ENCODE measurements around the gene TGFBI.

TGFBI gene

DNA sequence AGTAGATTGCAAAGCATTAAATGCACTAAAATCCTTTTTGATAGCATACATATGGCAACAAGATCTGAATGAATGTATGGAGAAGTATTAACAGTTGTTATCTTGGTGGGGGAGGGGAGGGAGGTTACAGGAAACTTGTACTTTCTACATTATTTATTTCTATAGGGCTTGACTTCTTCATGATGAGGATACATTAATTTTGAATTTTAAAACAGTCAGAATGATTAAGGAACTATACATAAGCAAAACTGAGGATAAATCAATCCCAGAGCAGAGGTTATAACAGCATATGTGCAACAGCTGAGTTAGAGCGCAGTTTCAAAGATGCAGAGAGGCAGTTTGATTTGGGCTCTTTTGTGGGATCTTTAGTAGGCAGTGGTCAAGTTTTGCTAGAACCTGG, 80.0 kb downstream of the TGFBI start:
- no peaks in the 10 kb centered on the region for H3K36me3 ChIP-seq (ENCODE audit: low read length)

DNA sequence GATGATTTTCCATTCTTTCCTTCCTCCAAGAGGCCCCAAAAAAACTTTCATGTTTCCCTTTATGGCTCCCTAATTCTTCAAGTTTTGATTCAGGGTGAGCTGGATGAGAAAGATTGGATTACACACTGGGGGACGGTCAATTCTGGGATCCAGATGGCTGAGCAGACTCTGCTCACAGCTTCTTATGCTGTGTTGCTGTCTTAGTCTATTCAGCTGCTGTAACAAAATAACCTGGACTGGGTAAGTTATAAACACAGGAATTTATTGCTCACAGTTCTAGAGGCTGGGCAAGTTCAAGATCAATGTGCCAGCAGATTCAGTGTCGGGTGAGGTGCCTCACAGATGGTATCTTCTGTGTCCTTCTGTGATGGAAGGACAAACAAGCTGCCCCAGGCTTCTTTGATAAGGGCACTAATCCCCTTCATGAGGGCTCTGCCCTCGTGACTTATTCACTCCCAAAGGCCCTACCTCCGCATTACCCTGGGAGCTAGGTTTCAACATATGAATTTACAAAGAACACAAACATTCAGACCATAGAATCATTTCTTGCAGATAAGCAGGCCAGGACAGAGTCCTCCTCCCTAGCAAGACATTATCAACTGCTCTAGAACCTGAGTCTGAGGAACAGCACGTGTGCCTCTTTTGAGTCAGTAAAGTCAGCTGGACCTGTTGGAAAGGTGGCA, 80.8 kb downstream of the TGFBI start:
- Histone ChIP-seq H3K27me3 (ENCODE audit: low read length) (no peaks in the 10 kb centered on the region), H3K9me2 (replicated peaks; ENCODE audit: insufficient read depth, low read length) (no peaks in the 10 kb centered on the region), H2AFZ (ENCODE audit: low read depth, low read length, severe bottlenecking) (no peak overlapping the region), H3K27ac (ENCODE audit: low read depth, low read length) (no peak overlapping the region), H3K9ac (ENCODE audit: low read length) (no peak overlapping the region), H3K36me3 (ENCODE audit: low read length) (no peaks in the 10 kb centered on the region), H3K79me2 (ENCODE audit: insufficient read depth, low read length) (no peaks in the 10 kb centered on the region), H4K20me1 (ENCODE audit: low read depth, low read length) (no peaks in the 10 kb centered on the region), H3K4me2 (ENCODE audit: low read depth, low read length, poor library complexity, severe bottlenecking) (no peak overlapping the region), H3K9me3 (ENCODE audit: insufficient read depth, low read length) (no peaks in the 10 kb centered on the region), H3K4me3 (ENCODE audit: insufficient read depth, low read length, poor library complexity, severe bottlenecking) (no peak overlapping the region), H3F3A (ENCODE audit: insufficient read depth) (no peaks in the 10 kb centered on the region)
- TF ChIP-seq EZH2phosphoT487 (conservative IDR thresholded peaks at IDR 0.05; ENCODE audit: low read length), result no peak
- TF ChIP-seq, protein P1, sequence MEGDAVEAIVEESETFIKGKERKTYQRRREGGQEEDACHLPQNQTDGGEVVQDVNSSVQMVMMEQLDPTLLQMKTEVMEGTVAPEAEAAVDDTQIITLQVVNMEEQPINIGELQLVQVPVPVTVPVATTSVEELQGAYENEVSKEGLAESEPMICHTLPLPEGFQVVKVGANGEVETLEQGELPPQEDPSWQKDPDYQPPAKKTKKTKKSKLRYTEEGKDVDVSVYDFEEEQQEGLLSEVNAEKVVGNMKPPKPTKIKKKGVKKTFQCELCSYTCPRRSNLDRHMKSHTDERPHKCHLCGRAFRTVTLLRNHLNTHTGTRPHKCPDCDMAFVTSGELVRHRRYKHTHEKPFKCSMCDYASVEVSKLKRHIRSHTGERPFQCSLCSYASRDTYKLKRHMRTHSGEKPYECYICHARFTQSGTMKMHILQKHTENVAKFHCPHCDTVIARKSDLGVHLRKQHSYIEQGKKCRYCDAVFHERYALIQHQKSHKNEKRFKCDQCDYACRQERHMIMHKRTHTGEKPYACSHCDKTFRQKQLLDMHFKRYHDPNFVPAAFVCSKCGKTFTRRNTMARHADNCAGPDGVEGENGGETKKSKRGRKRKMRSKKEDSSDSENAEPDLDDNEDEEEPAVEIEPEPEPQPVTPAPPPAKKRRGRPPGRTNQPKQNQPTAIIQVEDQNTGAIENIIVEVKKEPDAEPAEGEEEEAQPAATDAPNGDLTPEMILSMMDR (IDR thresholded peaks at IDR 0.05; ENCODE audit: insufficient read depth, low read length, poor library complexity, severe bottlenecking), result no peak

More for the DNA sequence above, 80.0 kb downstream of the TGFBI start:
- no peak for TF ChIP-seq EZH2phosphoT487 (conservative IDR thresholded peaks at IDR 0.05; ENCODE audit: low read length)
- TF ChIP-seq, protein P1 (IDR thresholded peaks at IDR 0.05; ENCODE audit: insufficient read depth, low read length, poor library complexity, severe bottlenecking), result no peak
- Histone ChIP-seq H3K79me2 (ENCODE audit: insufficient read depth, low read length) (no peaks in the 10 kb centered on the region), H3K9me3 (ENCODE audit: insufficient read depth, low read length) (no peaks in the 10 kb centered on the region), H3K4me3 (ENCODE audit: insufficient read depth, low read length, poor library complexity, severe bottlenecking) (no peak overlapping the region), H3K4me2 (ENCODE audit: low read depth, low read length, poor library complexity, severe bottlenecking) (no peak overlapping the region), H3F3A (ENCODE audit: insufficient read depth) (no peaks in the 10 kb centered on the region), H3K9me2 (replicated peaks; ENCODE audit: insufficient read depth, low read length) (no peaks in the 10 kb centered on the region), H4K20me1 (ENCODE audit: low read depth, low read length) (no peaks in the 10 kb centered on the region), H3K27ac (ENCODE audit: low read depth, low read length) (no peak overlapping the region), H3K9ac (ENCODE audit: low read length) (no peak overlapping the region), H3K27me3 (ENCODE audit: low read length) (no peaks in the 10 kb centered on the region), H2AFZ (ENCODE audit: low read depth, low read length, severe bottlenecking) (no peak overlapping the region)

Data from SU-DHL-6 (cell line).